ENCODE measurements around the gene TRABD2B.

DNA sequence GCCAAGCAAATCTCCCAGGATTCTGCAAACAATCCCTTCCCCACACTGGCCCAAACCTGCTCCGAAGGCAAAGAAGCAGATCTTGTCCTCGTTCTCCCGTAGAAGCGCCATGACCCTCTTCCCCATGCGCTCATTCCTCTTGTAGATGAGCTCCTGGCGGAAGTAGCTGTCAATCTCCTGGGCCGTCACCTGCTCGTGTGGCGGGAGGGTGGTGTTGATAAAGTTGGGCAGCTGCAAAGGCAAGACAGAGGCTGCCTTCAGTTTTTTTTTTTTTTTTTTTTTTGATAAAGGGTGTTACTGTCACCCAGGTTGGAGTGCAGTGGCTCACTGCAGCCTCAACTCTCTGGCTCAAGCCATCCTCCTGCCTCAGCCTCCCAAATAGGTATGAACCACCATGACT lies 202.7 kb downstream of the TRABD2B start:
- no peak for TF ChIP-seq EZH2 (IDR thresholded peaks at IDR 0.05; ENCODE audit: borderline replicate concordance, low read depth, low read length, severe bottlenecking)
- TF ChIP-seq, protein P1, sequence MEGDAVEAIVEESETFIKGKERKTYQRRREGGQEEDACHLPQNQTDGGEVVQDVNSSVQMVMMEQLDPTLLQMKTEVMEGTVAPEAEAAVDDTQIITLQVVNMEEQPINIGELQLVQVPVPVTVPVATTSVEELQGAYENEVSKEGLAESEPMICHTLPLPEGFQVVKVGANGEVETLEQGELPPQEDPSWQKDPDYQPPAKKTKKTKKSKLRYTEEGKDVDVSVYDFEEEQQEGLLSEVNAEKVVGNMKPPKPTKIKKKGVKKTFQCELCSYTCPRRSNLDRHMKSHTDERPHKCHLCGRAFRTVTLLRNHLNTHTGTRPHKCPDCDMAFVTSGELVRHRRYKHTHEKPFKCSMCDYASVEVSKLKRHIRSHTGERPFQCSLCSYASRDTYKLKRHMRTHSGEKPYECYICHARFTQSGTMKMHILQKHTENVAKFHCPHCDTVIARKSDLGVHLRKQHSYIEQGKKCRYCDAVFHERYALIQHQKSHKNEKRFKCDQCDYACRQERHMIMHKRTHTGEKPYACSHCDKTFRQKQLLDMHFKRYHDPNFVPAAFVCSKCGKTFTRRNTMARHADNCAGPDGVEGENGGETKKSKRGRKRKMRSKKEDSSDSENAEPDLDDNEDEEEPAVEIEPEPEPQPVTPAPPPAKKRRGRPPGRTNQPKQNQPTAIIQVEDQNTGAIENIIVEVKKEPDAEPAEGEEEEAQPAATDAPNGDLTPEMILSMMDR (IDR thresholded peaks at IDR 0.05; ENCODE audit: borderline replicate concordance, extremely low read depth, low read length, poor library complexity, severe bottlenecking) = no peak

Measured in DND-41 (cell line).